Heart right ventricle (tissue), 16 donors: ENCODE measurements around the gene NCS1. TPM values are rescaled to one million over a fixed set of nuclear protein-coding genes. Genes with fewer than 3 reads are reported as not detected.
A peak's percentile ranks its signal among the peaks of the same experiment; 100 is the strongest.

Experiments used
- ATAC-seq, 8 donors: fragments of 200-7000 bp; cut with Tn5 transposase; one replicate each; pipeline ENCODE4 v1.9.1; 2020; ENCODE audit warnings: mild to moderate bottlenecking in 8 of 8, moderate library complexity in 8 of 8, moderate number of reproducible peaks in 1 of 8
- DNase-seq, 2 donors: peaks; one replicate each; pipeline ENCODE4 v3.0.0-alpha.2; 2020
- H3K27ac ChIP-seq, 10 donors: fragments of 200-600 bp; sonication (generic) in 2 of 10; one replicate each; pipeline versions ENCODE4 v1.5.0 to v1.8.0; 2020 to 2022; ENCODE audit warnings: mild to moderate bottlenecking in 3 of 10
- H3K27me3 ChIP-seq, 7 donors: fragments of 200-600 bp; one replicate each; pipeline ENCODE4 v1.8.0; 2021 to 2022; ENCODE audit warnings: mild to moderate bottlenecking in 2 of 7
- H3K36me3 ChIP-seq, 9 donors: fragments of 200-600 bp; sonication (generic) in 1 of 9; one replicate each; pipeline versions ENCODE4 v1.5.0 to v1.8.0; 2020 to 2022; ENCODE audit warnings: mild to moderate bottlenecking in 2 of 9
- H3K4me1 ChIP-seq, 9 donors: fragments of 200-600 bp; sonication (generic) in 1 of 9; one replicate each; pipeline versions ENCODE4 v1.5.0 to v1.8.0; 2020 to 2022; ENCODE audit warnings: mild to moderate bottlenecking in 4 of 9
- H3K4me3 ChIP-seq, 10 donors: fragments of 200-600 bp; sonication (generic) in 2 of 10; one replicate each; pipeline versions ENCODE4 v1.5.0 to v1.8.0; 2020 to 2022; ENCODE audit warnings: mild to moderate bottlenecking in 7 of 10, moderate library complexity in 2 of 10
- H3K9me3 ChIP-seq, 11 donors: fragments of 200-600 bp in 10 of 11; sonication (generic) in 2 of 11; one replicate each; pipeline versions ENCODE4 v1.5.0 to v1.8.0; 2013 to 2022; ENCODE audit warnings: mild to moderate bottlenecking in 2 of 11, control low read depth in 1 of 11, moderate library complexity in 1 of 11
- CTCF ChIP-seq, 9 donors: fragments of 200-600 bp; sonication (generic) in 2 of 9; IDR thresholded peaks; one replicate each; pipeline versions ENCODE4 v1.5.0 to v1.8.0; 2021 to 2022; ENCODE audit warnings: antibody characterized with exemption in 9 of 9, mild to moderate bottlenecking in 5 of 9, moderate library complexity in 1 of 9
- WGBS, 2 donors: extraction: QIAGEN DNeasy Blood & Tissue Kit; methylation state at CpG; one replicate each; pipeline ENCODE4 v1.1.7; 2013; ENCODE audit warnings: inconsistent platforms in 1 of 2; 5-methylcytosine and 5-hydroxymethylcytosine counted together
- intact Hi-C, 10 donors: fragments of 100-400 bp; cut with DNase I; formaldehyde crosslinking; loops; one replicate each; pipeline versions ENCODE4 v1.11.1 to v1.14.2; 2022
- polyA plus RNA-seq, 2 donors: library from polyadenylated mRNA; stranded (reverse); fragments of 200-250 nt; gene quantifications; one replicate each; pipeline ENCODE4 v1.2.3, GENCODE V29; 2013
- total RNA-seq, 10 donors: library from RNA; stranded (reverse); fragmentation: NEBNext Ultra II Directional in 3 of 10; extraction: Animal tissue kit (Norgen Biotek cat#: 25700) in 3 of 10; gene quantifications; one replicate each; pipeline versions ENCODE4 v1.2.1 to v1.2.4, GENCODE V29; 2021 to 2023
- donor health status: Arrhythmogenic right ventricular cardiomyopathy.
- donor health status: ischemic (EF 13 %, LVEDD 7.1; RV severe dilation, severe dysfunction).
- donor health status: healthy with polysubstance abuse.
- donor health status: DM: no; HTN: yes; CAD: no.
- donor health status: DM: no; HTN: no; CAD: no.
- donor health status: ischemic (EF 25% LVEDD 6.9; RV normal size, moderate dysfunction).
- donor health status: ischemic (EF 25% LVEDD 5.7; RV mildly dilated, moderate dysfunction).
- donor health status: healthy.
- donor health status: DM: yes; HTN: yes; CAD: no.
- donor health status: Ischemic cardiomyopathy.
- donor health status: ischemic (EF 35%, LVEDD 5.7; RV mildly dilated, moderate dysfunction).
- donor health status: nonischemic (EF 11% LVEDD 7.7; RV severe dilation, severe dysfunction).
- donor health status: DM: yes; HTN: yes; CAD: no.
- donor health status: PGD.
- donor health status: ischemic (EF 29% LVEDD 5.4; RV normal size, mild dysfunction).
- donor health status: nonischemic (EF 23%, LVEDD 6.1; RV moderate dilation, normal function).

NCS1 gene
- total and polyA plus RNA-seq, 12 donors = 2.0 to 16.2 (median 7.0) TPM

DNA sequence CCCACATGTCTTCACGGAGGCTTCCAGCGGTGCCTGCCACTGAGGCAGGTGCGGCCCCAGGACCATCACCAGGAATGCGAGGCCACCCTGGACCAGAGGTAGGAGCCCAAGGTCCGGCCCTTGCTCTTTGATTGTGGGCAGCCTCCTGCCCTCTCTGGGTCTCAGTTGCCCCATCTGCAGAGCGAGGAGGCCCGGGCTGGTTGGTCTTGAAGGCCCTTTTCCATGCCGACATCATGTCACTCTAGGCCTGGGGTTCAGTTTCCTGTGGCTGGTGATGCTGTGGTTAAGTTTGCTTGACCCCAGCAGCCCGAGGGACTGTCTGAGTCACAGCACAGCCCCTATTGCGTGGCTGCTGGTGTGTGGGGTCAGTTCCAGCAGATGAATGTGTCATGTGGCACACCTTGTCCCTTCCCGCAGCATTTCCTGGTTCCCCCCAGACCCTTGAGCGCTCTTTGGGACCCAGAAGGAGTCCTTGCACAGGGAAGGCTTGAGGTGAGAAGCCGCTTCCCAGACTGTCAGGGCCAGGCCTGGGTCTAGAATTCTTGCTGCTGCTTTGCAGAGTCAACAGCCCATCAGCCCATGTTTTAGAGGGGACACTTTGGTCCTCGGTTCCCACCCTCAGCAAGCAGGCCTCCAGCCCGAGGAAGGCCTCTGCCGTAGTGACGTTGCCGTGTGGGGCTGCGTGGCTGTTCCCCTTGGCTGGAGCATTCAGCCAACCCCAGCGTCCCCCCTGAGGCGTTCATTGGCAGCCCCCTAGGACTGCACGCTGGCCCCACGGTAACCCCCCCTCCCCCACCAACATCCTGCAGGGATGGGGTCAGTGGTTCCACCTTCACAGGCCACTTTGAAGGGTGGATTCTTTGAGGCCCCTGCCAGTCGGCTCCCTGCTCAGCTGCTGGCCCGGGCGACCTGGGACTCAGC, 62.4 kb downstream of the NCS1 start:
- Histone ChIP-seq H3K4me1 (peaks cover 0 to 11% (median 5%) of the 10 kb centered on the region in 9 donors), H3K9me3 (no peaks in the 10 kb centered on the region), H3K36me3 (peaks cover 0 to 7% (median 0%) of the 10 kb centered on the region in 9 donors), H3K4me3 (no peak overlapping the region), H3K27me3 (no peaks in the 10 kb centered on the region), H3K27ac (no peak overlapping the region)
- ATAC-seq = no peak
- TF ChIP-seq CTCF (IDR thresholded peaks at IDR 0.05) = no peak
- intact Hi-C loops = loop anchor here in 8 of 10 donors (5.0 to 10.0 kb wide), 4 partner anchors 127 to 352 kb away; no protein-coding TSS in a partner anchor
- WGBS, 2 donors = 87 to 91% methylated on average over 26 of the region's 26 CpGs
- no peak for DNase-seq

DNA sequence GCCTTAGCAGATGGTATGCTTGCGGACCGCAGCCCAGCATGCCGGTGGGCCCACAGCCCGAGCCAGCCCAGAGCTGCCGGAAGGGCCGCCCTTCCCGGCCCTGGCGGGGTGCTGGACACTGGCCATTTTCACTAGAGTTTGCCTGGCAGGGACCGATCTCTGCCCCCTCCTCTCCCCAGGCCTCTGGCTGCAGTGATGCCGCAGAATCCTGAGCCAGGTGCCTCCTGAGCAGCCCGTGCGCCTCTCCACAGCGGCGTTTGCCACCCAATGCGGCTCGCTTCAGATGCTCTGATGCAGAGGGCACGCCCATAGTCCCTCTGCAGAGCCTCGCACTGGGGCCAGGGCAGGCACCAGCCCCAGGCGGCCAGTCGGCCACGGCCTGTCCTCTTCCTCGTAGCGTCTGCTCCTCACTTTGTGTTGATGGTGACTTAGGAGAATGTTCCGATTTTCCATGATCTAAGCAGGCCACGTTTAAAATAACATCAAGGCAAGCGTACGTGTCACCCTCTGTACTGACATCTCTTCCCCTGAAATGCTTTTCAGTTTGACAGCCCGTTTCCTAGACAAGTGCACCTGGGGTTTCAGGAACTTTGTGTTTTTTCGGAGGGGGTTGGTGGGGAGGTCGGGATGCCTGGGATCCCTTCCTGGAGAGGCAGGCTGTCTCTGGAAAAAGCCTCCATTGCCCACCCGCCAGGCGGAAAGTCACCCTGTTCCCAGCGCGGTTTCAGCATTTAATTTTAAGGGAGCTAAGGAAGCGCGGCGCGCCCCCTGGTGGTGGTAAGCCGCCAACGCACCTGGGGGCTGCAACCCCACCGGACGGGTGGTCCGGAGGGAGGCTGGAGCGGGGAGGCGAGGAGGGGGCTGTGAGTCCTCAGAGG, 63.6 kb downstream of the NCS1 start:
- Histone ChIP-seq H3K4me3 (peak overlapping the region in 1 of 10 donors; percentile 22), H3K27me3 (no peaks in the 10 kb centered on the region), H3K36me3 (peaks cover 0 to 7% (median 0%) of the 10 kb centered on the region in 9 donors), H3K4me1 (peaks cover 0 to 14% (median 5%) of the 10 kb centered on the region in 9 donors), H3K27ac (no peak overlapping the region), H3K9me3 (no peaks in the 10 kb centered on the region)
- WGBS, 2 donors = 45 to 47% methylated on average over 45 of the region's 45 CpGs
- TF ChIP-seq CTCF (IDR thresholded peaks at IDR 0.05) = peak; percentile 98 to 100 (median 99)
- intact Hi-C loops = loop anchor here (1.0 to 10.0 kb wide), 8 partner anchors 128 to 353 kb away; no protein-coding TSS in a partner anchor
- DNase-seq = peak; percentile 54 to 65
- peak; percentile 27 to 75 (median 54) for ATAC-seq

GRCh38 chr9:130236436-130236985, 64.3 kb downstream of the NCS1 start:
- TF ChIP-seq CTCF (IDR thresholded peaks at IDR 0.05) = peak in 2 of 9 donors; percentile 1 to 16
- Histone ChIP-seq H3K4me1 (peaks cover 0 to 15% (median 5%) of the 10 kb centered on the region in 9 donors), H3K9me3 (no peaks in the 10 kb centered on the region), H3K36me3 (peaks cover 0 to 7% (median 0%) of the 10 kb centered on the region in 9 donors), H3K4me3 (no peak overlapping the region), H3K27ac (no peak overlapping the region), H3K27me3 (no peaks in the 10 kb centered on the region)
- no peak for DNase-seq
- 58 to 64% methylated on average over 10 of the region's 10 CpGs for WGBS, 2 donors
- intact Hi-C loops = loop anchor here (1.0 to 10.0 kb wide), 8 partner anchors 129 to 354 kb away; no protein-coding TSS in a partner anchor
- ATAC-seq = no peak
